T-helper 17 cell (primary cell): Measurements from ENCODE around the gene RHBDL3. TPM values are rescaled to one million over a fixed set of nuclear protein-coding genes. Genes with fewer than 3 reads are reported as not detected.
A peak's percentile ranks its signal among the peaks of the same experiment; 100 is the strongest.

Source experiments
- ATAC-seq: fragments of 150-1000 bp; cut with Tn5 transposase; 2 replicates; pipeline ENCODE4 v1.10.0; 2021; ENCODE audit warnings: mild to moderate bottlenecking, moderate library complexity
- DNase-seq, 3 donors: peaks; one replicate each; pipeline versions ENCODE4 v3.0.0 to v3.0.0-alpha.2; 2020 to 2021
- H3K9me3 ChIP-seq: one replicate; pipeline ENCODE4 v1.7.0; 2013; ENCODE audit warnings: low read length, mild to moderate bottlenecking; ENCODE audit not compliant: control insufficient read depth, poor library complexity, severe bottlenecking
- H3K27ac Mint-ChIP-seq: one replicate; pipeline ENCODE4 v1.8.0; 2022; ENCODE audit warnings: mild to moderate bottlenecking, moderate library complexity, mixed read lengths
- H3K27me3 Mint-ChIP-seq: one replicate; pipeline ENCODE4 v1.8.0; 2022; ENCODE audit warnings: mixed read lengths
- H3K36me3 Mint-ChIP-seq: one replicate; pipeline ENCODE4 v1.8.0; 2022; ENCODE audit warnings: low read depth, mixed read lengths
- H3K4me1 Mint-ChIP-seq: one replicate; pipeline ENCODE4 v1.8.0; 2022; ENCODE audit warnings: mild to moderate bottlenecking, mixed read lengths
- H3K4me3 Mint-ChIP-seq: one replicate; pipeline ENCODE4 v1.8.0; 2022; ENCODE audit warnings: mild to moderate bottlenecking, moderate library complexity, mixed read lengths
- total RNA-seq, 4 donors: library from RNA in 2 of 4; stranded (reverse) in 2 of 4; gene quantifications; one replicate each; pipeline ENCODE4 v1.2.3 and lab custom pipeline; 2022 to 2026

RHBDL3 gene, protein sequence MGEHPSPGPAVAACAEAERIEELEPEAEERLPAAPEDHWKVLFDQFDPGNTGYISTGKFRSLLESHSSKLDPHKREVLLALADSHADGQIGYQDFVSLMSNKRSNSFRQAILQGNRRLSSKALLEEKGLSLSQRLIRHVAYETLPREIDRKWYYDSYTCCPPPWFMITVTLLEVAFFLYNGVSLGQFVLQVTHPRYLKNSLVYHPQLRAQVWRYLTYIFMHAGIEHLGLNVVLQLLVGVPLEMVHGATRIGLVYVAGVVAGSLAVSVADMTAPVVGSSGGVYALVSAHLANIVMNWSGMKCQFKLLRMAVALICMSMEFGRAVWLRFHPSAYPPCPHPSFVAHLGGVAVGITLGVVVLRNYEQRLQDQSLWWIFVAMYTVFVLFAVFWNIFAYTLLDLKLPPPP
- under 1 TPM; 0.10 to 0.15 TPM for total RNA-seq
- total RNA-seq (lab: John Stamatoyannopoulos, UW) = 0.23 to 0.58 reads per million in 2 donors

DNA sequence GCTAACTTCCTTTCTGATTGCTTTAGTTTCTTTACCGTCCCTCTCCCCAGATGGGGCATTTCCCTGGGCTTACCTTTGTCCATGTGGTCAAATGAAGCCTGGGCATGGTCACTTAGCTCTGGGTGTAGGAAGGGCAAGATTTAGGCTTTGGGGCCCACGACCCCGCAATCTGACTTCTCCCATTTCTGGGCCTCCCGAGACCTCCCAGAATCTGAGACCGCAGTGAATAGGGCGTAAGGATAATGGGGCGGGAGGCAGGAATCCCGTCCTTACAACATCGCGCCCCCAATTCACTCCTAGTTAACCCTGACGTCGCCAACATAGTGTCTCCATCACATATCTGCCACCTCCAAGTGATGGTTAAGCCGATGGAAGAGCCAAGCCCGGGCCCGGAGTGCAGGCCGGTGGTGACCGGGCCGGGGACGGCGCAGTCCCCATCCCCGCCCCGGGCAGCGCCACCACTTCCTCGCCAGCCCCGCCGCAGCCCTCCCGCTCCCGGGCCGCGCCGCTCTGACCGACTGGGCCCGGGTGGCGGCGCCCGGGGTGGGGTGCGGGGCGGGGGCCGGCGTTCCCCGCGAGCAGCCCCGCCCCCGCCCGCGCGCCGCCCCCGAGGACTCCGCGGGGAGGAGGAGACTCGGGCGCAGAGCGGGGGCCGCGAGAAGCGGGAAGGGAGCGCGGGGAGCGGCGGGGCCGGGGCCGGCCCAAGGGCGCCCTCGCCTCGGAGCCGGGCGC, at the start of gene RHBDL3:
RHBDL3 (plus strand) TSS at position 641 of the 732 bp plus-strand sequence. CDS start 358 bp downstream, outside the sequence.
- DNase-seq (peak in 2 of 3 donors; percentile 22 to 31), ATAC-seq (peak; percentile 70)
- H3K27ac Mint-ChIP-seq = no peak within 1 kb of the TSS
- H3K4me1 Mint-ChIP-seq = peaks cover 30% of the 10 kb centered on the region
- peaks cover 60% of the 10 kb centered on the region for H3K27me3 Mint-ChIP-seq
- H3K36me3 Mint-ChIP-seq = peaks cover 4% of the 10 kb centered on the region
- H3K4me3 Mint-ChIP-seq = peak within 1 kb of the TSS; percentile 92
- no peaks in the 10 kb centered on the region for H3K9me3 ChIP-seq

DNA sequence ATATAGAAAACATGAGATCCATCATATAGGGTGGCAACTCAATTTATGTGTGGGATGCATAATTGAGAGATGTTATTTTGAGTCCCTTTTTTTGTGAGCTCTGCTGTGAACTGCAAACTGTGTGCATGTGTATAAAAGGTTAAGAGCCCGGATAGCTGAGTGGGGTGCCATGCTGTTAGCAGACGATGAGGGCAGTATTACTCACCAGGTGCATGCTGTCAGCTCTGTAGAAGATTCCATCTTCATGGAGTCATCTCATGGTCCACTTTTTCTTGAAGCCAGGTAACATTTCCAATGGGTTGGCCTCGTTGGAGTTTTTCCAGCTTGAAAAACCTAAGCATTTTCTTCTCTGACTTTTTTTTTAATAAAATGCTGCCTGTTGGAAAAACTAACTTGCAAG, 43.0 kb upstream of the RHBDL3 start:
- Mint-ChIP-seq H3K36me3 (no peaks in the 10 kb centered on the region), H3K4me3 (no peak overlapping the region), H3K4me1 (peaks cover 9% of the 10 kb centered on the region), H3K27ac (no peak overlapping the region), H3K27me3 (no peaks in the 10 kb centered on the region)
- ATAC-seq (no peak), DNase-seq (no peak)
- H3K9me3 ChIP-seq = no peaks in the 10 kb centered on the region

DNA sequence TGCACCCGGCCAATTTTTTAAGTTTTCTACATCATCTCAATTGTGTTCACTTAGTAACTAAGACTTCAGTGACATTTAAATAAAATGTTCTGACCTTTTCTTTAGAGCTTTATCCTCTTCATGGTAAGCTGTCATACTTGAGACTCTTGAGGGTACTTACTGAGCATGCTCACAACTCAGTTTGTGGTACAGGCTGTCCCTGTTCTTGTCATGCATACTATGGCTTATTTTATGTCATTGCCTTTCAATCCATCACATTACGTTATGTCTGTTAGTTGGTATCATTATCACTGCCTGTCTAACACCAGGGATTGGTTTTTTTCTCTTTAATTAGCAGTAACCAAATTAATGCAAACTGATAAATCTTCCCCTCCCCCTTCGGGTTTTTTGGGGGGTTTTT, 41.9 kb upstream of the RHBDL3 start:
- ATAC-seq (no peak), DNase-seq (no peak)
- H3K4me1 Mint-ChIP-seq = peaks cover 9% of the 10 kb centered on the region
- no peak overlapping the region for H3K4me3 Mint-ChIP-seq
- H3K9me3 ChIP-seq = no peaks in the 10 kb centered on the region
- no peaks in the 10 kb centered on the region for H3K27me3 Mint-ChIP-seq
- H3K36me3 Mint-ChIP-seq = no peaks in the 10 kb centered on the region
- H3K27ac Mint-ChIP-seq = no peak overlapping the region

DNA sequence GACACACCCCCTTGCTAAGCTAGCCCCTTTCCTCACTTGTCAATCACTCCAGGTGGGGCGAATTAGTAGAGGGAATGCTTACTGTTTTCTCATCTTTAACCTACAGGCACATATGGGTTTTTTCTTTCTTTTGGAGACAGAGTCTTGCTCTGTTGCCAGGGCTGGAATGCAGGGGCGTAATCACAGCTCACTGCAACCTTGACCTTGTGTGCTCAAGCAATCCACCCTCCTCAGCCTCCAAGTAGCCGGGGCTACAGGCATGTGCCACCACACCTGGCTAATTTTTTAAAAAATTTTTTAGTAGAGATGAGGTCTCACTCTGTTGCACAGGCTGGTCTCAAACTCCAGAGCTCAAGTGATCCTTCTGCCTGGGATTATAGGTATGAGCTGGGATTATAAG, 38.7 kb upstream of the RHBDL3 start:
- no peak for DNase-seq
- H3K9me3 ChIP-seq = no peaks in the 10 kb centered on the region
- Mint-ChIP-seq H3K27me3 (no peaks in the 10 kb centered on the region), H3K36me3 (no peaks in the 10 kb centered on the region), H3K4me3 (no peak overlapping the region), H3K27ac (no peak overlapping the region), H3K4me1 (no peaks in the 10 kb centered on the region)
- ATAC-seq = no peak

DNA sequence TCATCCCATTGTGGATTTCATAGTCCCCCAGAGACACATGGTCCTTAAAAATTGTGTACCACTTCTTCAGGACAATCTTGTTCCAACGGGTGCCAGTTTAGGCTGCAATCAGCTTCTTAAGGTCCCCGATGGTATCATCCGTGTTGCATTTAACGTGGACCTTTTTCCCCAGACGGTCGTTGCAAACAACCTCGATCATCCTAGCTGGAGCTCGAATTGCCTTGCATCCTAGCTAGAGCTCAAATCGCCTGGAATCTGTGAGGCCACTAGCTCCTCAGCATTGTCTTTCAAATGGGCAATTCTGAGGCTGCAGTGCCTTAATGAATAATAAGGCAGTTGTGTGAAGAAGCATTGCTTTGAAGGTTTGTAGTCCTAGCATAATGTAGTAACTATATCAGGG, 37.7 kb upstream of the RHBDL3 start:
- no peaks in the 10 kb centered on the region for H3K9me3 ChIP-seq
- H3K4me3 Mint-ChIP-seq = no peak overlapping the region
- ATAC-seq (no peak), DNase-seq (no peak)
- no peaks in the 10 kb centered on the region for H3K27me3 Mint-ChIP-seq
- H3K4me1 Mint-ChIP-seq = no peaks in the 10 kb centered on the region
- H3K27ac Mint-ChIP-seq = no peak overlapping the region
- H3K36me3 Mint-ChIP-seq = no peaks in the 10 kb centered on the region

DNA sequence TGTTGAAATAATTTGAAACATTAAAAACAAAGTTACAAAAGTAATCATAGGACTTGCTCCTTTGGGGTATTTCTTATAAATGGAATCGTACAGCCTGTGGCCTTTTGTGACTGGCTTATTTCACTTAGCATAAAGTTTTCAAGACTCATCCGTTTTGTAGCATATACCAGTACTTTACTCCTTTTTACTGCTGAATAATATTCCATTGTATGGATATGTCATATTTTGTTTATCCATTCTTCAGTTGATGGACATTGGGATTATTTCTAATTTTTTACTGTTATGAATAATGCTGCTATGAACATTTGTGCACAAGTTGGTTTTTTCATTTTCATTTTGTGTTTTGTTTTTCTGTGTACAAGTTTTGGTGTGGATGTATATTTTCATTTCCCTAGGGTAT, 30.0 kb upstream of the RHBDL3 start:
- DNase-seq = no peak
- ATAC-seq = no peak
- peaks cover 6% of the 10 kb centered on the region for H3K4me1 Mint-ChIP-seq

DNA sequence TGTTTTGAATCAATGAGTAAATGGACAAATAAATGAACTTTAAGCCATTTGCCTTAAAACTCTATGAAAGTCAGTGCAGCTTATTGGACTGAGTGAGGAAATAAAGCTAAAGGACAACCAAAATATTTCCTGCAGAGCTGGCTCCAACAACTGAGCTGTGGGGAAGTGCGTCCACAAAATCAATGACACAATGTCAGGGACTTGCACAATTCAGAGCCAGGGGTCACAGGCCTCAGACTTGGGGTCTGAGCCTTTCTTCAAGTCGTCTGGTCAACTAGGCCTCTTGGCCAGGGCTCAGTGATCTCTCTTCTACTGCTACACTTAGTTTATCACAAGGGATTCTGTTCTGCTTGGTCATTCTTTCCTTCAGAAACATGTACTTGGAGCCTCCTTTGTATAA, 26.2 kb upstream of the RHBDL3 start:
- Mint-ChIP-seq H3K27ac (no peak overlapping the region), H3K36me3 (no peaks in the 10 kb centered on the region), H3K4me3 (no peak overlapping the region), H3K27me3 (no peaks in the 10 kb centered on the region), H3K4me1 (peaks cover 2% of the 10 kb centered on the region)
- no peak for ATAC-seq
- DNase-seq = no peak
- H3K9me3 ChIP-seq = no peaks in the 10 kb centered on the region

More for the DNA sequence above, 30.0 kb upstream of the RHBDL3 start:
- H3K4me3 Mint-ChIP-seq = no peak overlapping the region
- no peaks in the 10 kb centered on the region for H3K27me3 Mint-ChIP-seq
- H3K27ac Mint-ChIP-seq = no peak overlapping the region
- no peaks in the 10 kb centered on the region for H3K36me3 Mint-ChIP-seq
- H3K9me3 ChIP-seq = no peaks in the 10 kb centered on the region

DNA sequence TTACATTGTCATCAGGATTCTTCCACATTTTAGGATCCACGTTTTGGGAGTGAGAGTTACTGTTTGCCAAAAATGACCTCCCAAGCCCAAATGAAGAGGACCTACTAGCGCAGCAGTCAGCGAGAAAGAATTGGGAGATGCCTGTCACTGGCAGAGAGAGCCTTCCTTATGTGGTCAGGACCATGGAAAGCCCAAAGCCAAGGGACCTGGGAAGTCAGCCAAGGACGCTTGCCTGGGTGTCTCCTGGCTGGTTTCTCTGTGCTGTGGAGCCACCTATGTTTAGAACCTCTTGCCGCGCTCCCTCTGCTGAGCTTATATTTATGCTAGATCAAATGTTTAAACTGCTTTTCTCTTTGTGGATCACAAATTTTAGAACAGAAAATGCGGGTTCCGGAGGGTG, 24.9 kb upstream of the RHBDL3 start:
- DNase-seq (no peak), ATAC-seq (no peak)
- Mint-ChIP-seq H3K36me3 (no peaks in the 10 kb centered on the region), H3K4me1 (peaks cover 8% of the 10 kb centered on the region), H3K27me3 (no peaks in the 10 kb centered on the region), H3K27ac (no peak overlapping the region), H3K4me3 (no peak overlapping the region)
- H3K9me3 ChIP-seq = no peaks in the 10 kb centered on the region

DNA sequence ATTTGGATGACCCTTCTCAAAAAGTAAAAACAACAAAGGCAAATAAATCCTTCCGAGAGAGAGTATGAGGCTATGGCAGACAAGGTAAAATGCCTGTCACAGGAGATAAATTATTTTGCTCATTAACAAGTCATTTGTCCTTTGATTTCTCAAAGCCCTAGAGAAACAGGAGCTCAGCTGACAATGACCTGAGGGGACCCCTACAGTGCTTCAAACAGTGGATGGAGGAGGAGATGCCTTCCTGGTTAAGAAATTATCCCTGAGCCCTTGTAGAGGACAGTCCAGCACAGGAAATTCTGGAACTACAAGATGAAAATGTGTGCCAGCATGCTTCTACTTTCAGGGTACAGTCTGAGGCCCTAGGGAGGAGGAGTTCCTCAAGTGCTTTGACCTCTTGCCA, 24.0 kb upstream of the RHBDL3 start:
- ATAC-seq (no peak), DNase-seq (no peak)
- H3K27me3 Mint-ChIP-seq = no peaks in the 10 kb centered on the region
- no peaks in the 10 kb centered on the region for H3K9me3 ChIP-seq
- H3K4me3 Mint-ChIP-seq = no peak overlapping the region
- no peaks in the 10 kb centered on the region for H3K36me3 Mint-ChIP-seq
- peaks cover 8% of the 10 kb centered on the region for H3K4me1 Mint-ChIP-seq
- no peak overlapping the region for H3K27ac Mint-ChIP-seq

DNA sequence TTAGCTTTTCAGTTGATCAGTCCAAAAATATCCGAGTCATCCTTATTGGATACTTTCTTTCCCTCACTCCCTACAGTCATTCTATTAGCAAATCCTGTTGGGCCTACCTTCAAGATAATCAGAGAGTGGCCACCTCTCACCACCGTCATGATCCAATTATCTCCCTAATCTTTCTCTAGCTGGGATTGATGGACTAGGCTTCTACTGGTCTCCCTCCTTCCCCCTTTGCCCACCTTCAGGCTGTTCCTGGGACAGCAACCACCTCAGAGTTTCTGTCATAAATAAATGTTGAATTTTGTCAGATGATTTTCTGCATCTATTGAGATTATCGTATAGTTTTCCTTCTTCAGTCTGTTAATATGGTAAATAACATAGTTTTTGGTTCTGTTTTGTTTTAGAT, 16.2 kb upstream of the RHBDL3 start:
- ATAC-seq = no peak
- Mint-ChIP-seq H3K36me3 (peaks cover 3% of the 10 kb centered on the region), H3K27ac (no peak overlapping the region), H3K27me3 (no peaks in the 10 kb centered on the region), H3K4me1 (peaks cover 5% of the 10 kb centered on the region), H3K4me3 (no peak overlapping the region)
- no peaks in the 10 kb centered on the region for H3K9me3 ChIP-seq
- no peak for DNase-seq

DNA sequence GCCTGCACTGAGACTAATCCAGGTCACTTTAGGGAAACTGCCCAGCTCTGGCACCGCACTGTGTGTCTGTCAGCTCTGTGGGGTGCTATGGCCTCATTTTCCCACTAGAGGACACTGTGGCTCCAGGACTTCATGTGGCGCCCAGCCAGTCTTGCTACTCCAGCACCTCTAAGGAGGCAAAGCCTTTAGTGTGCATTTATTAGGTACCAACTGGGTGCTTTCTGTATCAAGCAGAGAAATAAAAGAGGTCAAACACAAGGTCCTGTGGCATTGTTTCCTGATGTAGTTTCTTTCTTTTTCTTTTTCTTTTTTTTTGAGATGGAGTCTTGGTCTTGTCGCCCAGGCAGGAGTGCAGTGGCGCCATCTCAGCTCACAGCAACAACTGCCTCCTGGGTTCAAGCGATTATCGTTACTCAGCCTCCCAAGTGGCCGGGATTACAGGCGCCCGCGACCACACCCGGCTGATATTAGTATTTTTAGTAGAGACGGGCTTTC, 12.5 kb upstream of the RHBDL3 start:
- Mint-ChIP-seq H3K27ac (no peak overlapping the region), H3K36me3 (peaks cover 3% of the 10 kb centered on the region), H3K4me3 (no peak overlapping the region), H3K27me3 (peaks cover under 1% of the 10 kb centered on the region), H3K4me1 (no peaks in the 10 kb centered on the region)
- ATAC-seq = peak; percentile 94
- DNase-seq = peak; percentile 22 to 57 (median 41)
- H3K9me3 ChIP-seq = no peaks in the 10 kb centered on the region

DNA sequence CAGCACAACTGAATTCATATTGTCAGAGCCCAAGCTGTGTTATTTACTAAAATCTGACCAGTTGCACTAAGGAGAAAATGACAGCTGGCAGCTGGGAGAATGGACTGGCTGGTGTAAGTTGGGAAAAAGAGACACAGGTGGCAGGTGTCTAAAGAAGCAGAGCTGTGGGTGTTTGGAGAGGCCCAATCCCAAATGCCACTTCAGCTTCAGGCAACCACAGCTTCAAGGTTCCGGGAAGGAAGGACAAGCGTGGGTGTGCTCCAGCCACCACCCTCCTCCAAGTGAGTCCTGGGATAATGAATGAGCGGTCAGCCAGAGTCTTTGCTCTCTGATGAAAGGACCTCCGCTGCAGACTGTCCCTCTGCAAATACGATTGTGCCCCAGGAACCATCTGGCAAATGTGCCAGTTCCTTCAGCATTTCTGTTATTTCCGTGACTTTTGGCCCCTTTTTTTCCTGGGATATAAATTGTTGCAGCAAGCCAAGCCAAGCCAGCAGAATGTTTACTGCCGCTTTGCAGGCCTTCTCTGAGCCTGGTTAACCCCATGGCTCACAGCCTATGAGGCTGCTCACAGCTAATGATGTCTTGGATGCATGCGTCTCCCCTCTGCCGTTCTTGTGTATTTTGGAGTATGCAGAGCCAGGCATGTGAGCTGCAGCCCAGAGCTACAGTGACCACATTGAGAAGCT, 9.5 kb upstream of the RHBDL3 start:
- no peak for ATAC-seq

DNA sequence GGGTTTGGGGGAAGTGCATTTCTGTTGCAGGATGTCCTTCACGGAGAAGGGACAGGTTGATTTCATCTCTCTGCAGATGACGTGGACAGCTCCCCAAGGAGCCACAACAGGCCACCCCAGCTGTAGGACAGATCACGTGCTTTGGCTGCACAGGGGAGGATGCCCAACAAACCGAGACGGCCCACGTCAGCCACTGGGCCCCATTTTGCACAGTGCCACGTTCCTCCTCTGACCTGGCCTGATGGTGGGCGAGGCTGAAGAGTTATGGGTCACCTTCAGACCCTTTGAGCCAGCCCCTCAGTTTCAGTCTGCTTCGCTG, 9.0 kb upstream of the RHBDL3 start:
- no peaks in the 10 kb centered on the region for H3K9me3 ChIP-seq
- H3K4me1 Mint-ChIP-seq = peaks cover 2% of the 10 kb centered on the region
- H3K27me3 Mint-ChIP-seq = peaks cover 23% of the 10 kb centered on the region
- no peak for ATAC-seq
- no peak overlapping the region for H3K4me3 Mint-ChIP-seq
- H3K27ac Mint-ChIP-seq = no peak overlapping the region
- no peaks in the 10 kb centered on the region for H3K36me3 Mint-ChIP-seq
- DNase-seq = no peak

More for the DNA sequence above, 9.5 kb upstream of the RHBDL3 start:
- Mint-ChIP-seq H3K27ac (no peak overlapping the region), H3K36me3 (no peaks in the 10 kb centered on the region), H3K4me3 (no peak overlapping the region), H3K27me3 (peaks cover 21% of the 10 kb centered on the region), H3K4me1 (peaks cover 2% of the 10 kb centered on the region)
- H3K9me3 ChIP-seq = no peaks in the 10 kb centered on the region
- no peak for DNase-seq
